Erythroblast (primary cell): ENCODE data around the gene TKT.

Source experiments
- GATA1 ChIP-seq: IDR thresholded peaks from 2 replicates; pipeline ENCODE4 v1.6.1; 2011; ENCODE audit warnings: low read depth, mild to moderate bottlenecking, control low read depth, low read length, moderate library complexity
- POLR2A ChIP-seq: IDR thresholded peaks from 2 replicates; pipeline ENCODE4 v1.6.1; 2011; ENCODE audit warnings: mild to moderate bottlenecking, low read length

DNA sequence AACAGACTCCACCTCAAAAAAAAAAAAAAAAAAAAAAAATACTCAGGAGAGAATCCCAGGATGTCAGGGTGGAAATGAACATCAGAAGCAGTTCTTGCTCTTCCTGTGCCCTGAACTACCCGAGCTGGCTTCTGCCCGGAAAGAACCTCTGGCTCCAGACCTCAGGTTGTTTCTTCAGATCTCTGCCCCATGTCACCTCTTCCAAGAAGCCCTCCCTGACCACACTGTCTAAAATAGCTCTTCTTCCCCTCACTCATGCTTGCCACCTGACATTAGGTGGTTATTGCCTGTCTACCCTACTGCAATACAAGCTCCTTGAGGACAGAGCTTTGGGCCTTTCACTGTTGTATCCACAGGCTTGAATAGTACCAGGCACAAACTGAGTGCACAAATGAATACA is 8.2 kb downstream of the TKT start:
- TF ChIP-seq POLR2A (no peak), GATA1 (no peak)
